ENCODE measurements around the gene ADCK2.
"Not testable (repeated sequence)": the region's sequence is repeated elsewhere in the genome, so short reads cannot be mapped to it uniquely, and the experiment has no call there.

ADCK2 gene

DNA sequence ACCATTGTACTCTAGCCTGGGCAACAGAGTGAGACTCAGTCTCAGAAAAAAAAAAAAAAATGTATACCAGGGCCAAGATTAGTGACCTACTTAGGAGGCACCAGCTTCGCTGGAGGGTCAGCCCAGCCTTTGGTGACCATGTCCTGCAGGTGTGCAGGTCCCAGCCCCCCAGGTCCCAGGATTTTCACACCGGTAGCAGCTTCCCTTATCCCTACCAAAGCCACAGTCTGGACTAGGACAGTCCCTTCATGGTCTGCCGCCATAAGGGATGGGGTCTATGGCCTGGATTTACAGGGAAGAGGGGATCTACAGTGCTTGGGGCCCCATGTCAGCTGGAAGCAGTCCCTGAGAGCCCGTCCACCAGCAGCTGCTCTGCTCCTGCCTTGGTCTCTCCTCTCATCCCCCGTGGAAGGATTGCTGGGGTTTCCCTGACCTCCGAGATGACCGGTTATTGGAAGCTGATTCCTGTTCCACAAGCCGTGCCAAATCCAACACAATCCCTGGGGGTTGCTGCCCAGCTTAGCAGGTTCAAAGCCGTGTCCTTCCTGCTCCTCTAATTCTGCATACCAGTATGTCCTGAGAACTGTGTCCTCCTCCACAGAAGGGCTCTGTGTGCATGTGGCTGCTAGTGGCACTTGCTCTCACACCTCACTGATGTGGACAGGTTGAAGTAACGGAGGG, 12.8 kb downstream of the ADCK2 start:
- Histone ChIP-seq H3K27me3 (ENCODE audit: insufficient read depth, low read length) (no peaks in the 10 kb centered on the region), H3K36me3 (ENCODE audit: insufficient read depth, low read length) (no peaks in the 10 kb centered on the region; the same call in 1 of the 2 replicates), H3K4me1 (ENCODE audit: insufficient read depth, low read length) (no peaks in the 10 kb centered on the region), H3K9me3 (ENCODE audit: insufficient read depth, low read depth, low read length) (no peaks in the 10 kb centered on the region), H3K27ac (ENCODE audit: low read depth, low read length) (no peak overlapping the region), H3K4me3 (ENCODE audit: low read length) (no peak overlapping the region), H3K9ac (ENCODE audit: low read depth, low read length) (no peak overlapping the region)
- WGBS = 93% methylated on average over 10 of the region's 10 CpGs

DNA sequence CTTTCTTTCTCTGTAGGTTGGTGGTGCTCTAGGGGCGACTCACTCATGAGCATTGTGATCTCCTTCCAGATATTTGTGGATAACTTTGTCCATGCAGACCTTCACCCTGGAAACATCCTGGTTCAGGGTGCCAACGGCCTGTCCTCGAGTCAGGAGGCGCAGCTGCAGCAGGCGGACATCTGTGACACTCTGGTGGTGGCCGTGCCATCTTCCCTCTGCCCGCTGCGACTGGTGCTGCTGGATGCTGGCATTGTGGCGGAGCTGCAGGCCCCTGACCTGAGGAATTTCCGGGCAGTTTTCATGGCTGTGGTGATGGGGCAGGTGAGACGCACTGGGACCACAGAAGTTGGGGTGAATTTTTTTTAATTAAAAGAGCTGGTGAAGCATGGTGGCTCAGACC, 14.2 kb downstream of the ADCK2 start:
- Histone ChIP-seq H3K9me3 (ENCODE audit: insufficient read depth, low read depth, low read length) (no peaks in the 10 kb centered on the region), H3K36me3 (ENCODE audit: insufficient read depth, low read length) (no peaks in the 10 kb centered on the region), H3K4me1 (ENCODE audit: insufficient read depth, low read length) (no peaks in the 10 kb centered on the region), H3K27ac (ENCODE audit: low read depth, low read length) (no peak overlapping the region), H3K27me3 (ENCODE audit: insufficient read depth, low read length) (no peaks in the 10 kb centered on the region), H3K4me3 (ENCODE audit: low read length) (no peak overlapping the region), H3K9ac (ENCODE audit: low read depth, low read length) (no peak overlapping the region)
- WGBS = 94% methylated on average over 11 of the region's 11 CpGs

DNA sequence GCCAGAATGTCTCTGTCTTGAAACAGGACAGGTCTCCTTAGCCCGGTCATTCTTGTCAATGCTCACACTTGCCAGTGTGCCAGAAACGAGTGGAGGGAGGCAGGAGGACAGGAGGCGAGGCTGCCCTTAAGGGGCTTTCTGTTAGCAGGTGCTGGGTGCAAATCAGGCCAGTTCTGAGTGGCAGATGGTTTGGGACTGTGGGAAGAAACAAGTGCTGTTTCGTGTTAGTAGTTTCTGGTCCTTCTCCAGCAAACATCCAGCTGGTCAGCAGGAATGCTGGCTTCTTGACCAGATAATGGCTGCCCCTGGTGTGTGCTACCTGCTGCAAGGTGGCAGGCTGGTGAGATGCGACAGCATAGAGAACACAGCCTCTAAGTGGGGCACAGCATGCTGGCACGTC, 15.6 kb downstream of the ADCK2 start:
- no peak overlapping the region for H3K4me3 ChIP-seq (ENCODE audit: low read length)
- H3K9ac ChIP-seq (ENCODE audit: low read depth, low read length) = no peak overlapping the region
- no peaks in the 10 kb centered on the region for H3K9me3 ChIP-seq (ENCODE audit: insufficient read depth, low read depth, low read length)
- 90% methylated on average over 6 of the region's 6 CpGs for WGBS
- H3K27ac ChIP-seq (ENCODE audit: low read depth, low read length) = no peak overlapping the region
- no peaks in the 10 kb centered on the region for H3K27me3 ChIP-seq (ENCODE audit: insufficient read depth, low read length)
- H3K36me3 ChIP-seq (ENCODE audit: insufficient read depth, low read length) = no peaks in the 10 kb centered on the region
- no peaks in the 10 kb centered on the region for H3K4me1 ChIP-seq (ENCODE audit: insufficient read depth, low read length)

DNA sequence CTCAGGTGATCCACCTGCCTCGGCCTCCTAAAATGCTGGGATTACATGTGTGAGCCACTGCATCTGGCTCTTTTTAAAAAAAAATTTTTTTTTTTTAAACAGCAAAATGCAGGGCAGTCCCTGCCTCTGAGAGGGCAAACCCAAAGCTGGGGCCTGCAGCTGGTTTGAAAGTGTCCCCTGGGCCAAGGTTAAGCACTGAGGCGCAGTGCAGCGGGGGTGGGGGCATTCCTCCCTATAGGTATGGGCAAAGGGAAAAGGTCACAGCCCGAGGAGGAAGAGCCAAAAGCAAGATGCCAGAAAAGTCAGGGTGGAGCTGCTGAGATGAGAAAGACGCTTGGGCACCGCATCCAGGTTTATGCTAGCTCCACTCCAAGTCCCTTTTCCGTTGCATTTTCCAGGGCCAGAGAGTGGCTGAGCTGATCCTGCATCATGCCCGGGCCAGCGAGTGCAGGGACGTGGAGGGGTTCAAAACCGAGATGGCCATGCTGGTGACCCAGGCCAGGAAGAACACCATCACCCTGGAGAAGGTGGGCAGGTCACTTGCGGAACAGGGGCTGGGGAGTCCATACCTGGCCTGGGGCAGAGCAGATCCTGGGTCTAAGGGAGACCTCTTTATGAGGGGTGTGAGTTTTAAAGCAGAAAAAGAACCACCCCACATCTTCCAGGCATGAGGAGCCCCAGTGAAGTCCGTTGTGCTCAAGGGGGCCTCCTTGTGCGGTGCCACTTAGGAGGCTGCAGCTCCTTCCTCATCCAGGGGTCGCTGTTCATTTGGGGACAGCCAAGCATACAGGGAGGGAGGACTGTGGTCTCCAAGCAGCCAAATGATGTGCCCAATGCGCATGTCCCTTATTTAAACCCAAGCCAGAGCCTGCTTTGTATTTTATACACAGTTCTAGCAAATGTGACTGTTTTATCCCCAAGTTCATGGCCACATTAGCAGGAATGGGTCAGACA, 16.7 kb downstream of the ADCK2 start:
- no peak overlapping the region for H3K4me3 ChIP-seq (ENCODE audit: low read length)
- H3K27ac ChIP-seq (ENCODE audit: low read depth, low read length) = no peak overlapping the region
- no peaks in the 10 kb centered on the region for H3K4me1 ChIP-seq (ENCODE audit: insufficient read depth, low read length)
- H3K9me3 ChIP-seq (ENCODE audit: insufficient read depth, low read depth, low read length) = no peaks in the 10 kb centered on the region
- H3K36me3 ChIP-seq (ENCODE audit: insufficient read depth, low read length) = no peaks in the 10 kb centered on the region
- WGBS = 94% methylated on average over 16 of the region's 16 CpGs
- no peak overlapping the region for H3K9ac ChIP-seq (ENCODE audit: low read depth, low read length)
- H3K27me3 ChIP-seq (ENCODE audit: insufficient read depth, low read length) = no peaks in the 10 kb centered on the region

DNA sequence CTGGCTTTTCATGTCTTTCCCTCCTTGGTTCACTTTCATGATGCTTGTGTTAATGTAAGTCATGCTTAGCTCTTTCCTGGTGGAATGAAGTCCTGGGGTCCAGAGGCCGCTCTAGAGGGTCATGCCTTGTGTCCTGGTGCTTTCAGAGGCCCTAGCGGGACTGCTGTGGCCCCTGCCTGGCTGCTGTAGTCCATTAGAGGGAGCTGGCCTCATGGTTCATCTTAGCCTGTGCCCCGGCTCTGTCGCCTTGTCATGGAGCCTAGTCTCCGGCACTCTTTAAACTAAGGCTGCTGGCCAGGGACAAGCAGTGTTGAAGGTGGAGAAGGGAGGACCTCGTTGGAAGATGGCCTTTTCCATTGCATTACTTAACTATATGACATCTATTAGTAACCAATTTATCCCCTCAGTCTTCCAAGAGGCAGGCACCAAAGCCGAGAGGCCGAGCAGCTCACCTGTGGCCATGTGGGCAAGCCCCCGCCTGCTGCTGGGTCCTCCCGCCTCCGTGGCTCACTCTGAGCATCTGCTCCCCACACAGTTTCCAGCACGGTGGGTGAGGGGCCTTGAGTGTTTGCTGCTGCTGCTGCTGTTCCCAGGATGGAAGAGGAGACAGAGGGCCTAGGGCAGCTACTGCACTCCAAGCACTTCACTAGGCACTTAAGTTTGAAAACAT, 18.8 kb downstream of the ADCK2 start:
- WGBS = 88% methylated on average over 12 of the region's 12 CpGs
- Histone ChIP-seq H3K27ac (ENCODE audit: low read depth, low read length) (no peak overlapping the region), H3K9me3 (ENCODE audit: insufficient read depth, low read depth, low read length) (no peaks in the 10 kb centered on the region), H3K27me3 (ENCODE audit: insufficient read depth, low read length) (no peaks in the 10 kb centered on the region), H3K4me3 (ENCODE audit: low read length) (no peak overlapping the region), H3K36me3 (ENCODE audit: insufficient read depth, low read length) (no peaks in the 10 kb centered on the region), H3K9ac (ENCODE audit: low read depth, low read length) (no peak overlapping the region), H3K4me1 (ENCODE audit: insufficient read depth, low read length) (no peaks in the 10 kb centered on the region)

DNA sequence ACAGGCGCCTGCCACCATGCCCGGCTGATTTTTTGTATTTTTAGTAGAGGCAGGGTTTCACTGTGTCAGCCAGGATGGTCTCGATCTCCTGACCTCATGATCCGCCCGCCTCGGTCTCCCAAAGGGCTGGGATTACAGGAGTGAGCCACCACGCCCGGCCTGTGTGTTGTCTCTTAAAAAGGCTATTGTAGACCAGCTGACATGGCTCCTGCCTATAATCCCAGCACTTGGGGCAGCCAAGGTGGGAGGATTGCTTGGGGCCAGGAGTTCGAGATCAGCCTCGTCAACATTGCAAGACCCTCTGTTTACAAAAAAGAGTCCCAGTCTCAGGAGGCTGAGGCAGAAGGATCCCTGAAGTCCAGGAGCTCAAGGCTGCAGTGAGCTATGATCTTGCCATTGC, 21.1 kb downstream of the ADCK2 start:
- not testable (repeated sequence) for H3K27ac ChIP-seq (ENCODE audit: low read depth, low read length); H3K4me1 ChIP-seq (ENCODE audit: insufficient read depth, low read length); H3K9me3 ChIP-seq (ENCODE audit: insufficient read depth, low read depth, low read length); H3K36me3 ChIP-seq (ENCODE audit: insufficient read depth, low read length); H3K9ac ChIP-seq (ENCODE audit: low read depth, low read length); H3K27me3 ChIP-seq (ENCODE audit: insufficient read depth, low read length); H3K4me3 ChIP-seq (ENCODE audit: low read length)
- WGBS = 94% methylated on average over 10 of the region's 10 CpGs

DNA sequence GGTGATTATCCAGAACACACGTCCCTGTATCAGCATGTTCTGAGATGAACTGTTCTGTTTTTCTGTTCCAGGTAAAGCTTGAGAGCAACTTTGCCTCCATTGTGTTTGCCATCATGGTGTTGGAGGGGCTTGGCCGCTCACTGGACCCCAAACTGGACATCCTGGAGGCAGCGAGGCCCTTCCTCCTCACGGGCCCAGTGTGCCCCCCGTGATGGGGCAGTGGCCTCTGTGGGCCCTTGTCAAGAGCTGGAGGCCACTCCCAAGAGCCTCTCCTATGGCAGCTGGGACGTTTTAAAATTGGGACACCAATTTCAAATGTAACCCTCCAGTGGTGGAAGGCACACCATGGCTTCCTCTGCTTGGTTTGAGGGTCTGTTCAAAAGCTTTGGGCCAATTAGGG, 21.8 kb downstream of the ADCK2 start:
- no peaks in the 10 kb centered on the region; the same call in 1 of the 2 replicates for H3K4me1 ChIP-seq (ENCODE audit: insufficient read depth, low read length)
- 88% methylated on average over 6 of the region's 6 CpGs for WGBS
- no peak overlapping the region for H3K4me3 ChIP-seq (ENCODE audit: low read length)
- no peaks in the 10 kb centered on the region for H3K9me3 ChIP-seq (ENCODE audit: insufficient read depth, low read depth, low read length)
- H3K27ac ChIP-seq (ENCODE audit: low read depth, low read length) = no peak overlapping the region
- no peaks in the 10 kb centered on the region for H3K36me3 ChIP-seq (ENCODE audit: insufficient read depth, low read length)
- no peaks in the 10 kb centered on the region for H3K27me3 ChIP-seq (ENCODE audit: insufficient read depth, low read length)
- H3K9ac ChIP-seq (ENCODE audit: low read depth, low read length) = no peak overlapping the region

DNA sequence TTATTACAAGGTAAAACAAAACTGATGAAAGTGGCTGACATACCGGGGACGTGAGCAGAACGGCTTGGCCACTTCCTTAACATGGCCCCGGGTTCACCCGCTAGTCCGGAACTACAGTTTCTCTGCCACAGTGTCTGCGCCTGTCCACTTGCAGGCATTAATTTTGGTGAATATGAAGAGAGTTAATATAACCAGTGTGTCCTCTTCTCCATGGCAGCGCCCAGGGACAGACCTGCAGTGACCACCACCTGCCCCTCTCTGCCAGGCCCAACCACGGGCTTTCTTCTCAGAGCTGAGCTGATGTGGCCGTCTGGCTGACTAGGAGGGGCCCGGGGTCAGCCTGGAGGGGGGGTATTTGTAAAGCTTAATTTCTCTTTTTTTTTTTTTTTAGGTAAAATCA, 22.6 kb downstream of the ADCK2 start:
- no peaks in the 10 kb centered on the region for H3K27me3 ChIP-seq (ENCODE audit: insufficient read depth, low read length)
- H3K9ac ChIP-seq (ENCODE audit: low read depth, low read length) = no peak overlapping the region
- H3K4me1 ChIP-seq (ENCODE audit: insufficient read depth, low read length) = no peaks in the 10 kb centered on the region; the same call in 1 of the 2 replicates
- H3K27ac ChIP-seq (ENCODE audit: low read depth, low read length) = no peak overlapping the region
- no peaks in the 10 kb centered on the region for H3K9me3 ChIP-seq (ENCODE audit: insufficient read depth, low read depth, low read length)
- WGBS = 95% methylated on average over 9 of the region's 11 CpGs
- no peak overlapping the region for H3K4me3 ChIP-seq (ENCODE audit: low read length)
- H3K36me3 ChIP-seq (ENCODE audit: insufficient read depth, low read length) = no peaks in the 10 kb centered on the region

DNA sequence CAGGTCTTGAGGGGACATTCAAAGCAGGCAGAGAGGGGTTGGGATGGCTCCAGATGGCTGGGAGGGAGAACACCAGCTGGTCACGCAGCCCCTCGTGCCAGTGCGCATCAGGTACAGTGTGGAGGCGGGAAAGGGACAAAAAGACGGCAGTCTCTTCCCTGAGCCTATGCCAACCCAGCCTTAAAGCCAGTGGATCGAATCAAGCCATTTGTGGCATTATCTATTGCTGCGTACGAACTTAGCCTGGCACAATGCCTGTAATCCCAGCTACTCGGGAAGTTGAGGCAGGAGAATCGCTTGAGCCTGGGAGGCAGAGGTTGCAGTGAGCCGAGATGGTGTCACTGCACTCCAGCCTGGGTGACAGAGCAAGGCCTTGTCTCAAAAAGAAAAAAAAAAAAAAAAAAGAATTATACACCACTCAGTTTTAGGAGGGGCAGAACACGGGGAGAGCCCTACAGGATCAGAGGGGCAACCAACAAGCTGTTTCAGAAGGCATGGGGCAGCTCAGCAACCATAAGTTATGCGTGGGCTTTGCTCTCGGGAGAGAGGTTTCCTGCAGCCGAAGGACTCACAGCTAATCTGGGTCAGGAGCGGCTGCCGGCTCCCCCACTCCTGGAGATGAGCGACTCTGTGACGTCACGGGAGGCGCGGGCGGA, 23.4 kb downstream of the ADCK2 start:
- Histone ChIP-seq H3K4me1 (ENCODE audit: insufficient read depth, low read length) (no peaks in the 10 kb centered on the region; the same call in 1 of the 2 replicates), H3K4me3 (ENCODE audit: low read length) (peak overlapping the region; percentile 83), H3K27ac (ENCODE audit: low read depth, low read length) (peak overlapping the region; percentile 86), H3K9me3 (ENCODE audit: insufficient read depth, low read depth, low read length) (no peaks in the 10 kb centered on the region), H3K27me3 (ENCODE audit: insufficient read depth, low read length) (no peaks in the 10 kb centered on the region), H3K36me3 (ENCODE audit: insufficient read depth, low read length) (no peaks in the 10 kb centered on the region), H3K9ac (ENCODE audit: low read depth, low read length) (peak overlapping the region; percentile 85)
- WGBS = 38% methylated on average over 23 of the region's 23 CpGs

DNA sequence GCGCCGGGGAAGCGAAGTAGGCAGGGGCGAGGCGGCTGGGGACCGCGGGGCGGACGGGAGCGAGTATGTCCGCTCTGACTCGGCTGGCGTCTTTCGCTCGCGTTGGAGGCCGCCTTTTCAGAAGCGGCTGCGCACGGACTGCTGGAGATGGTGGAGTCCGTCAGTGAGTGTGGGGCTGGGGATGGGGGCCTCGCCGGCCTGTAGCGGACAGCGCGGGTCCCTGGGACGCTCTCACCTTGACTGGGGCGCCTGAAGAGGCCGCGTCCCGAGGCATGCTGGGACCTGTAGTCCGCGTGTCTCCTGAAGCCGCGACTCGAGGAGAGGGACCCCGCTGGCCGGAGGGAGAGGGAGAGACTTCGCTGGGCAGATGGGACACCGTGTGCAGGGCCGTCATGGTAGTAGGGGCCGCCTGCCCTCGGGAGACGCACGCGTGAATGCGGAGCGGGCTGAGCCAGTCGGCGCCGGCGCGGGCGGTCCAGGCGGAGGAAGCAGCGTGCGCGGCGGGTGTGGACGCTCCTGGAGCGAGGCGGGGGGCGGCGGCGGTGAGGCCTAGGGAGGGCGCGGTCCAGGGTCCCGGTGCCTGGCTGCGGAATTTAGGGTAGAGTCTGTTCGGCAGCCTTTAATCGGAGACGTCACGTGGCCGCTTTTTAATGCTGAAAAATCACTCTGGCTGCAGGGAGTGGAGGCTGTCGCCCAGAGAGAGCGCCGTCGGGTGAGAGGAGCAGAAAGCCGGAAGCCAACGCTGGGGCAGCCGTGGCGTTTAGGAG, 24.1 kb downstream of the ADCK2 start, which contains the start of gene NDUFB2:
Gene NDUFB2, plus strand, starts transcription at position 29 of the 767 bp plus-strand sequence. Its CDS starts 37 bp downstream, at position 66.
- WGBS = under 1% methylated on average over 82 of the region's 82 CpGs

More for the DNA sequence above, 24.1 kb downstream of the ADCK2 start, which contains the start of gene NDUFB2:
- Histone ChIP-seq H3K36me3 (ENCODE audit: insufficient read depth, low read length) (no peaks in the 10 kb centered on the region), H3K27me3 (ENCODE audit: insufficient read depth, low read length) (no peaks in the 10 kb centered on the region), H3K4me1 (ENCODE audit: insufficient read depth, low read length) (no peaks in the 10 kb centered on the region; the same call in 1 of the 2 replicates), H3K27ac (ENCODE audit: low read depth, low read length) (peak within 1 kb of the TSS; percentile 86), H3K4me3 (ENCODE audit: low read length) (peak within 1 kb of the TSS; percentile 83), H3K9me3 (ENCODE audit: insufficient read depth, low read depth, low read length) (no peaks in the 10 kb centered on the region), H3K9ac (ENCODE audit: low read depth, low read length) (peak within 1 kb of the TSS; percentile 85)

Measured in HUES64 (cell line).